Panc1 (cell line): Measurements from ENCODE around the gene SHLD1. TPM values are rescaled to one million over a fixed set of nuclear protein-coding genes. Genes with fewer than 3 reads are reported as not detected.

Experiments used
- ATAC-seq: fragments of 200-7000 bp; cut with Tn5 transposase; 2 replicates; pipeline ENCODE4 v1.9.1; 2020; ENCODE audit warnings: mild to moderate bottlenecking, moderate library complexity
- BruUV-seq: library from RNA; stranded (reverse); fragments of 400-500 nt; replicated peaks from 2 replicates; lab custom pipeline; 2021; lab: Mats Ljungman, UMichigan
- CTCF ChIA-PET: fragments of 300-600 bp; sonication (Branson Sonifier 250); formaldehyde crosslinking; loops from one replicate; lab custom pipeline; 2022; ENCODE audit warnings: antibody characterized with exemption; lab: Charles Lee
- POLR2A ChIA-PET: fragments of 300-600 bp; sonication (Branson Sonifier 250); formaldehyde crosslinking; loops from one replicate; lab custom pipeline; 2022; ENCODE audit warnings: antibody characterized with exemption; lab: Charles Lee
- DNase-seq: peaks from one replicate; pipeline ENCODE4 v3.0.0-alpha.2; 2010; ENCODE audit warnings: low read depth, low spot score
- H3K27ac ChIP-seq: 2 replicates; pipeline ENCODE4 v1.5.1; 2011; ENCODE audit warnings: mild to moderate bottlenecking, low read length, inconsistent platforms
- H3K27me3 ChIP-seq: fragments of 200-500 bp; sonication (Bioruptor generic); 2 replicates; pipeline ENCODE4 v1.6.0; 2014; ENCODE audit warnings: low read length, inconsistent platforms; ENCODE audit not compliant: control insufficient read depth, insufficient read depth
- H3K36me3 ChIP-seq: fragments of 200-500 bp; sonication (Bioruptor generic); 2 replicates; pipeline ENCODE4 v1.5.1; 2014; ENCODE audit warnings: inconsistent platforms, mild to moderate bottlenecking, low read length, moderate library complexity; ENCODE audit not compliant: control insufficient read depth, insufficient read depth
- H3K4me1 ChIP-seq: 2 replicates; pipeline ENCODE4 v1.5.1; 2011; ENCODE audit warnings: inconsistent platforms, mild to moderate bottlenecking, low read length, moderate library complexity; ENCODE audit not compliant: control insufficient read depth, insufficient read depth
- H3K4me3 ChIP-seq, 2 experiments: 2 replicates each; pipeline ENCODE4 v1.5.1; 2011 to 2012; ENCODE audit warnings: low read depth in 2 of 2, low read length in 2 of 2, mild to moderate bottlenecking in 2 of 2, inconsistent platforms in 1 of 2, moderate library complexity in 1 of 2
- H3K9me3 ChIP-seq: fragments of 200-500 bp; sonication (Bioruptor generic); 2 replicates; pipeline ENCODE4 v1.5.1; 2014; ENCODE audit warnings: low read depth, mild to moderate bottlenecking, inconsistent platforms, low read length, moderate library complexity; ENCODE audit not compliant: control insufficient read depth, insufficient read depth
- CTCF ChIP-seq: fragments of 450-650 bp; IDR thresholded peaks from 2 replicates; pipeline ENCODE4 v1.5.1; 2017; ENCODE audit warnings: mild to moderate bottlenecking
- POLR2AphosphoS5 ChIP-seq: IDR thresholded peaks from 2 replicates; pipeline ENCODE4 v1.6.1; 2012; ENCODE audit warnings: mild to moderate bottlenecking, low read depth, low read length, moderate library complexity
- REST ChIP-seq, 2 experiments: IDR thresholded peaks; 2 replicates each; pipeline ENCODE4 v1.6.1; 2011 to 2012; ENCODE audit warnings: low read depth in 2 of 2, control low read depth in 1 of 2, low read length in 1 of 2, mild to moderate bottlenecking in 1 of 2, moderate library complexity in 1 of 2; ENCODE audit not compliant: insufficient read depth in 1 of 2
- SIN3A ChIP-seq: IDR thresholded peaks from 2 replicates; pipeline ENCODE4 v1.6.1; 2012; ENCODE audit warnings: low read depth, mild to moderate bottlenecking, low read length, moderate library complexity, borderline replicate concordance; ENCODE audit not compliant: insufficient read depth
- TCF7L2 ChIP-seq: IDR thresholded peaks from 2 replicates; pipeline ENCODE4 v1.6.1; 2011; ENCODE audit warnings: mild to moderate bottlenecking, low read depth, low read length, inconsistent platforms
- in situ Hi-C: cut with HindIII; loops from 2 replicates; pipeline ENCODE4 v1.10.0; 2016; ENCODE audit warnings: low sequenced_read_pairs, low pct_unique_long_range_greater_than_20kb
- intact Hi-C: fragments of 100-400 bp; cut with micrococcal nuclease; formaldehyde crosslinking; loops from one replicate; pipeline ENCODE4 v1.10.0; 2022; ENCODE audit not compliant: unreplicated experiment
- total RNA-seq: library from RNA; stranded (reverse); gene quantifications from one replicate; pipeline ENCODE4 v1.2.1, GENCODE V29; 2021; ENCODE audit not compliant: unreplicated experiment

SHLD1 gene
- total RNA-seq, 1 experiment from 2014 or later = 4.3 TPM

- Histone ChIP-seq H3K4me3 (no peak overlapping the region), H3K4me1 (no peaks in the 10 kb centered on the region), H3K36me3 (no peaks in the 10 kb centered on the region), H3K27me3 (no peaks in the 10 kb centered on the region), H3K27ac (no peak overlapping the region), H3K9me3 (no peaks in the 10 kb centered on the region)
- DNase-seq = no peak
- ATAC-seq = no peak
- in situ Hi-C loops (no loop called here), intact Hi-C loops (no loop called here)
- no peak for TF ChIP-seq CTCF
- CTCF ChIA-PET = no interaction called here
- POLR2A ChIA-PET = no interaction called here
- no TSS peak for BruUV-seq
Measured at GRCh38 chr20:5822569-5822968, 72.4 kb downstream of the SHLD1 start.

GRCh38 chr20:5825130-5825719, 75.0 kb downstream of the SHLD1 start:
- ChIA-PET CTCF (no interaction called here), POLR2A (no interaction called here)
- TF ChIP-seq TCF7L2 = no peak
- TF ChIP-seq POLR2AphosphoS5 = no peak
- no peak for TF ChIP-seq SIN3A

GRCh38 chr20:5827098-5827853, 77.1 kb downstream of the SHLD1 start:
- no peak overlapping the region for H3K4me3 ChIP-seq
- DNase-seq (no peak), ATAC-seq (no peak)
- intact Hi-C loops (no loop called here), in situ Hi-C loops (no loop called here)
- ChIA-PET CTCF (interaction anchor here (0.7 kb wide), 1 partner anchor 85 kb away, joined by 7 read pairs; no protein-coding TSS in a partner anchor), POLR2A (no interaction called here)
- H3K27me3 ChIP-seq = no peaks in the 10 kb centered on the region
- TF ChIP-seq CTCF = no peak
- no peak for TF ChIP-seq REST (IDR thresholded peaks at IDR 0.05; ENCODE audit: insufficient read depth in 1 of 2, low read depth in 2 of 2, low read length in 1 of 2)
- no peak for TF ChIP-seq SIN3A
- H3K27ac ChIP-seq = no peak overlapping the region
- H3K36me3 ChIP-seq = no peaks in the 10 kb centered on the region
- BruUV-seq = no TSS peak
- no peaks in the 10 kb centered on the region for H3K9me3 ChIP-seq
- H3K4me1 ChIP-seq = no peaks in the 10 kb centered on the region

More at GRCh38 chr20:5825130-5825719, 75.0 kb downstream of the SHLD1 start:
- no peak for ATAC-seq
- H3K27ac ChIP-seq = no peak overlapping the region
- intact Hi-C loops = no loop called here
- H3K9me3 ChIP-seq = no peaks in the 10 kb centered on the region
- H3K36me3 ChIP-seq = no peaks in the 10 kb centered on the region
- no peak overlapping the region for H3K4me3 ChIP-seq
- BruUV-seq = no TSS peak
- in situ Hi-C loops = no loop called here
- no peaks in the 10 kb centered on the region for H3K4me1 ChIP-seq
- no peak for DNase-seq
- H3K27me3 ChIP-seq = no peaks in the 10 kb centered on the region
